Measurements from ENCODE around the gene CTCFL.

DNA sequence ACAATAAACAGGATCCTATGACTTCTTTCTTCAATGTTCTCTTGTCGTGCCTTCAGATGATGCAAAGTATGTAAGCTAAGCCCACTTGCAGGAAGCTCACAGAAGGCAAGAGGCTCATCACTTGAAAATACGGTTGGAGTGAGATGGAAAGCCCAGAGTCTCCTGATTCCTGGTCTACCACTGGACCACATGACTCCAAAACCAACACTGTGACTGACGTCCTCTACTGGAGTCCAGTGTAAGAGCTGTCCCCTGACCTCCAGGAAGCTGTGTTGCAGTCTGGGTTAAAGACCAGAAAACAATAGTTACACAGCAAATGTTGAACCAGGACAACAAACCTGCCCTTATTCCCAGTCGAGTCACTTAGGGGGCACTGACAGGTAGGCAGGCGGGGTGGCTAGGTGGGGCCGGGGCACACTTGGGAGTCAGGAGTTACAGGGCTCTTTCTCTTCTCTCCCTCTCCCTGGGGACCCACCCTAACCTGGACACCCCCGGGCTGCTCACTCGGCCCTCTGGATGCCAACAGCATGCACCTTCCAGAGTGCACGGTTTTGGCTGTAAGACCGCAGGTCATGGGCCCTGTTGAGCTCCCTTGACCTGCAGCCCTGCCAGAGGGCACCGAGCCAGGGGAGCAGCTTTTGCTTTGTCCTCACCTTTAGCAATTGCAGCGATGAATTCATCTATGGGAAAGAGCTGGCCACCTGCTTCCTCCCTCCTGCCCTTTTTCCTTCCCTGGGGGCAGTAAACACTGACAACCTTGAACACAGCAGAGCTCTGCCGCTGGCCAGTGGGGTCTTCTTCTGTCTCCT is 43.4 kb upstream of the CTCFL start:
- TF ChIP-seq CTCF (IDR thresholded peaks at IDR 0.05) (no peak), POLR2A (IDR thresholded peaks at IDR 0.05) (no peak), EP300 (IDR thresholded peaks at IDR 0.05) (no peak)
